H1 (cell line): Measurements from ENCODE around the gene AMN. TPM values are rescaled to one million over a fixed set of nuclear protein-coding genes. Genes with fewer than 3 reads are reported as not detected.

Experiments used
- BRCA1 ChIP-seq: IDR thresholded peaks from 2 replicates; pipeline ENCODE4 v1.6.1; 2012; ENCODE audit warnings: low read depth, low read length, improper control_type of control experiment
- EZH2 ChIP-seq: fragments of 200-600 bp; sonication (generic); IDR thresholded peaks from 2 replicates; pipeline ENCODE4 v1.7.1; 2012; ENCODE audit warnings: low read depth, mild to moderate bottlenecking, moderate library complexity, low read length, inconsistent platforms; ENCODE audit not compliant: severe bottlenecking
- NRF1 ChIP-seq: IDR thresholded peaks from 2 replicates; pipeline ENCODE4 v1.6.1; 2011; ENCODE audit warnings: mild to moderate bottlenecking, low read depth, low read length, improper control_type of control experiment
- POU5F1 ChIP-seq: IDR thresholded peaks from 2 replicates; pipeline ENCODE4 v1.6.1; 2011; ENCODE audit warnings: low read depth, mild to moderate bottlenecking, low read length, moderate library complexity
- SIRT6 ChIP-seq: IDR thresholded peaks from one replicate; pipeline ENCODE4 v1.7.1; 2012; ENCODE audit warnings: low read length, inconsistent platforms
- polyA plus RNA-seq, 7 experiments: library from polyadenylated mRNA; depleted of rRNA in 3 of 7; stranded (reverse) in 5 of 7; unstranded in 2 of 7; fragments of >200 nt in 5 of 7; fragments of 200-250 nt in 2 of 7; gene quantifications; 1 replicate in 5 of 7; 2 replicates in 1 of 7; 4 replicates in 1 of 7; pipeline versions ENCODE4 v1.2.1 to v1.2.3, GENCODE V29; 2011 to 2013; ENCODE audit warnings: missing spikeins in 2 of 7, mixed read lengths in 2 of 7
- total RNA-seq: library from RNA; stranded (reverse); fragmentation: NEBNext Ultra II Directional; extraction: Animal tissue kit (Norgen Biotek cat#: 25700); gene quantifications from 2 replicates; pipeline ENCODE4 v1.2.1, GENCODE V29; 2021
- TF ChIP-seq, protein P1 (sequence below): fragments of 300-600 bp; sonication (generic); IDR thresholded peaks from 2 replicates; pipeline ENCODE4 v1.7.1; 2012; ENCODE audit warnings: low read length, moderate library complexity, mild to moderate bottlenecking, inconsistent platforms; ENCODE audit not compliant: insufficient replicate concordance

Gene AMN
- total and polyA plus RNA-seq, 2 of the 8 experiments (the other 6 are each of a cell fraction or from before 2014, with no cell fraction given): 0.77 to 1.5 TPM

DNA sequence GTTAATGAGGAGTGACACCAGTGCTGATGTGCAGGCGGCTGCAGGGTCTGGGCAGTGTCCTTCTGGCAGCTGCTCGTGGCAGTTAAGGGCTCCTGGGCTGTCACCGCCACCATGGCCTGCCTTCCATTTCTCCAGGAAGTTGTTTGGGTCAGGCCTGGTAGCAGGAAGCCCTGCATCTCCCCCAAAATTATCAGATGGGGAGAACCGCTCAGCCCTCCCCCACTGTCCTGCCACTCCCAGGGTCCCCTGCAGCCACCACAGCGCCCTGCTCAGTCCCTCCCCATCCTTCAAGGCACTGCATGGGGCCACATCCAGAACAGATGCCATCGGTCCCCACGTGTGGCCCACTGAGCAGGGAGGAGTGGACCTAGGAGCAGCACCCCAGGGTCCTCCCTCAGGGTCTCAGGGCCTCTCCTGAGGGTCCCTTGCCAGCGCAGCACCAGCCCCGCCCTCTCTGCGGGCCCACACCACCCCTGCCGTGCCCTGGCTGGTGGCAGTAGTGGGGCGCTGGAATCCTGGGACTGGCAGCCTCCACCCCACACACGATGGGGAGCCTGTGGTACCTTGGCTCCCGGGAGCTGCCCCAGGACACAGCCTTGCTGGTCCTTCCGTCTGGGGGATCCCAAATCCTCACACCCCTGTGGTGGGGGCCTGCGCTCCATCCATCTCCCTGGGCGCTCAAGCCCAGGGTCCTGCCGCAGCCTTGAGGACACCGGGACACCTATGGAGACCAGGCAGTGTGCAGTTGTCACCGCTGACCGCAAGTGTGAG lies 10.3 kb upstream of the AMN start (continued):
- TF ChIP-seq, protein P1, sequence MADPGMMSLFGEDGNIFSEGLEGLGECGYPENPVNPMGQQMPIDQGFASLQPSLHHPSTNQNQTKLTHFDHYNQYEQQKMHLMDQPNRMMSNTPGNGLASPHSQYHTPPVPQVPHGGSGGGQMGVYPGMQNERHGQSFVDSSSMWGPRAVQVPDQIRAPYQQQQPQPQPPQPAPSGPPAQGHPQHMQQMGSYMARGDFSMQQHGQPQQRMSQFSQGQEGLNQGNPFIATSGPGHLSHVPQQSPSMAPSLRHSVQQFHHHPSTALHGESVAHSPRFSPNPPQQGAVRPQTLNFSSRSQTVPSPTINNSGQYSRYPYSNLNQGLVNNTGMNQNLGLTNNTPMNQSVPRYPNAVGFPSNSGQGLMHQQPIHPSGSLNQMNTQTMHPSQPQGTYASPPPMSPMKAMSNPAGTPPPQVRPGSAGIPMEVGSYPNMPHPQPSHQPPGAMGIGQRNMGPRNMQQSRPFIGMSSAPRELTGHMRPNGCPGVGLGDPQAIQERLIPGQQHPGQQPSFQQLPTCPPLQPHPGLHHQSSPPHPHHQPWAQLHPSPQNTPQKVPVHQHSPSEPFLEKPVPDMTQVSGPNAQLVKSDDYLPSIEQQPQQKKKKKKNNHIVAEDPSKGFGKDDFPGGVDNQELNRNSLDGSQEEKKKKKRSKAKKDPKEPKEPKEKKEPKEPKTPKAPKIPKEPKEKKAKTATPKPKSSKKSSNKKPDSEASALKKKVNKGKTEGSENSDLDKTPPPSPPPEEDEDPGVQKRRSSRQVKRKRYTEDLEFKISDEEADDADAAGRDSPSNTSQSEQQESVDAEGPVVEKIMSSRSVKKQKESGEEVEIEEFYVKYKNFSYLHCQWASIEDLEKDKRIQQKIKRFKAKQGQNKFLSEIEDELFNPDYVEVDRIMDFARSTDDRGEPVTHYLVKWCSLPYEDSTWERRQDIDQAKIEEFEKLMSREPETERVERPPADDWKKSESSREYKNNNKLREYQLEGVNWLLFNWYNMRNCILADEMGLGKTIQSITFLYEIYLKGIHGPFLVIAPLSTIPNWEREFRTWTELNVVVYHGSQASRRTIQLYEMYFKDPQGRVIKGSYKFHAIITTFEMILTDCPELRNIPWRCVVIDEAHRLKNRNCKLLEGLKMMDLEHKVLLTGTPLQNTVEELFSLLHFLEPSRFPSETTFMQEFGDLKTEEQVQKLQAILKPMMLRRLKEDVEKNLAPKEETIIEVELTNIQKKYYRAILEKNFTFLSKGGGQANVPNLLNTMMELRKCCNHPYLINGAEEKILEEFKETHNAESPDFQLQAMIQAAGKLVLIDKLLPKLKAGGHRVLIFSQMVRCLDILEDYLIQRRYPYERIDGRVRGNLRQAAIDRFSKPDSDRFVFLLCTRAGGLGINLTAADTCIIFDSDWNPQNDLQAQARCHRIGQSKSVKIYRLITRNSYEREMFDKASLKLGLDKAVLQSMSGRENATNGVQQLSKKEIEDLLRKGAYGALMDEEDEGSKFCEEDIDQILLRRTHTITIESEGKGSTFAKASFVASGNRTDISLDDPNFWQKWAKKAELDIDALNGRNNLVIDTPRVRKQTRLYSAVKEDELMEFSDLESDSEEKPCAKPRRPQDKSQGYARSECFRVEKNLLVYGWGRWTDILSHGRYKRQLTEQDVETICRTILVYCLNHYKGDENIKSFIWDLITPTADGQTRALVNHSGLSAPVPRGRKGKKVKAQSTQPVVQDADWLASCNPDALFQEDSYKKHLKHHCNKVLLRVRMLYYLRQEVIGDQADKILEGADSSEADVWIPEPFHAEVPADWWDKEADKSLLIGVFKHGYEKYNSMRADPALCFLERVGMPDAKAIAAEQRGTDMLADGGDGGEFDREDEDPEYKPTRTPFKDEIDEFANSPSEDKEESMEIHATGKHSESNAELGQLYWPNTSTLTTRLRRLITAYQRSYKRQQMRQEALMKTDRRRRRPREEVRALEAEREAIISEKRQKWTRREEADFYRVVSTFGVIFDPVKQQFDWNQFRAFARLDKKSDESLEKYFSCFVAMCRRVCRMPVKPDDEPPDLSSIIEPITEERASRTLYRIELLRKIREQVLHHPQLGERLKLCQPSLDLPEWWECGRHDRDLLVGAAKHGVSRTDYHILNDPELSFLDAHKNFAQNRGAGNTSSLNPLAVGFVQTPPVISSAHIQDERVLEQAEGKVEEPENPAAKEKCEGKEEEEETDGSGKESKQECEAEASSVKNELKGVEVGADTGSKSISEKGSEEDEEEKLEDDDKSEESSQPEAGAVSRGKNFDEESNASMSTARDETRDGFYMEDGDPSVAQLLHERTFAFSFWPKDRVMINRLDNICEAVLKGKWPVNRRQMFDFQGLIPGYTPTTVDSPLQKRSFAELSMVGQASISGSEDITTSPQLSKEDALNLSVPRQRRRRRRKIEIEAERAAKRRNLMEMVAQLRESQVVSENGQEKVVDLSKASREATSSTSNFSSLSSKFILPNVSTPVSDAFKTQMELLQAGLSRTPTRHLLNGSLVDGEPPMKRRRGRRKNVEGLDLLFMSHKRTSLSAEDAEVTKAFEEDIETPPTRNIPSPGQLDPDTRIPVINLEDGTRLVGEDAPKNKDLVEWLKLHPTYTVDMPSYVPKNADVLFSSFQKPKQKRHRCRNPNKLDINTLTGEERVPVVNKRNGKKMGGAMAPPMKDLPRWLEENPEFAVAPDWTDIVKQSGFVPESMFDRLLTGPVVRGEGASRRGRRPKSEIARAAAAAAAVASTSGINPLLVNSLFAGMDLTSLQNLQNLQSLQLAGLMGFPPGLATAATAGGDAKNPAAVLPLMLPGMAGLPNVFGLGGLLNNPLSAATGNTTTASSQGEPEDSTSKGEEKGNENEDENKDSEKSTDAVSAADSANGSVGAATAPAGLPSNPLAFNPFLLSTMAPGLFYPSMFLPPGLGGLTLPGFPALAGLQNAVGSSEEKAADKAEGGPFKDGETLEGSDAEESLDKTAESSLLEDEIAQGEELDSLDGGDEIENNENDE: no peak
- TF ChIP-seq NRF1 (no peak), BRCA1 (no peak), SIRT6 (no peak), EZH2 (no peak), POU5F1 (no peak)
